HepG2 (cell line): ENCODE results near the gene ETS2. TPM values are rescaled to one million over a fixed set of nuclear protein-coding genes. Genes with fewer than 3 reads are reported as not detected.

ENCODE experiments used
- ATAC-seq: fragments of 200-7000 bp; cut with Tn5 transposase; 3 replicates; pipeline ENCODE4 v1.9.1; 2020; ENCODE audit warnings: mild to moderate bottlenecking, moderate library complexity
- BruUV-seq: library from RNA; stranded (reverse); fragments of 400-500 nt; replicated peaks from 2 replicates; lab custom pipeline; 2021; lab: Mats Ljungman, UMichigan
- CTCF ChIA-PET: fragments of 300-600 bp; formaldehyde crosslinking; extraction: SDS; loops from one replicate; lab custom pipeline; 2021; ENCODE audit warnings: low total read pairs, inconsistent platforms, low intra/inter-chr PET ratio; lab: Yijun Ruan, JAX
- POLR2A ChIA-PET: fragments of 350-600 bp; sonication (Branson Sonifier 250); formaldehyde crosslinking; loops from one replicate; lab custom pipeline; 2020; ENCODE audit warnings: antibody characterized with exemption, inconsistent platforms; lab: Yijun Ruan, JAX
- DNase-seq: peaks from one replicate; pipeline ENCODE4 v3.0.0-alpha.2; 2015; ENCODE audit warnings: low spot score
- FAIRE-seq: peaks from 3 replicates; lab custom pipeline; 2011; peaks lifted over from hg19 to GRCh38; lab: Jason Lieb, UNC
- H2AFZ ChIP-seq: one replicate; pipeline ENCODE4 v1.6.1; 2011; ENCODE audit warnings: low read length, inconsistent platforms
- H3K27ac ChIP-seq: fragments of 300-600 bp; 3 replicates; pipeline ENCODE4 v1.8.0; 2011; ENCODE audit warnings: mixed run types, mild to moderate bottlenecking, mixed read lengths, low read length, inconsistent platforms; ENCODE audit not compliant: insufficient read depth; ENCODE audit errors: extremely low read length
- H3K27me3 ChIP-seq, 2 experiments: fragments of 200-600 bp in 1 of 2; 2 replicates in 1 of 2; 3 replicates in 1 of 2; pipeline versions ENCODE4 v1.6.0 to v1.8.0; 2011; ENCODE audit warnings: low read length in 2 of 2, mild to moderate bottlenecking in 2 of 2, moderate library complexity in 2 of 2, inconsistent platforms in 1 of 2; ENCODE audit not compliant: insufficient read depth in 2 of 2, control insufficient read depth in 1 of 2
- H3K36me3 ChIP-seq, 2 experiments: fragments of 200-600 bp in 1 of 2; replicated peaks in 1 of 2; 2 replicates in 1 of 2; 3 replicates in 1 of 2; pipeline versions ENCODE4 v1.5.1 to v1.8.0; 2011; ENCODE audit warnings: low read length in 2 of 2, inconsistent platforms in 1 of 2; ENCODE audit not compliant: insufficient read depth in 2 of 2, control insufficient read depth in 1 of 2
- H3K4me1 ChIP-seq: 2 replicates; pipeline ENCODE4 v1.5.1; 2012; ENCODE audit warnings: low read length, inconsistent platforms; ENCODE audit not compliant: insufficient read depth
- H3K4me2 ChIP-seq: 2 replicates; pipeline ENCODE4 v1.6.0; 2011; ENCODE audit warnings: low read depth, low read length, inconsistent platforms
- H3K4me3 ChIP-seq, 3 experiments: fragments of 200-600 bp in 1 of 3; sonication (generic), shearing (Covaris generic) in 1 of 3; replicated peaks in 1 of 3; 2 replicates each; pipeline ENCODE4 v1.5.1; 2011 to 2016; ENCODE audit warnings: low read length in 3 of 3, inconsistent platforms in 2 of 3, low read depth in 2 of 3, mild to moderate bottlenecking in 2 of 3, control low read depth in 1 of 3, mixed read lengths in 1 of 3; ENCODE audit not compliant: insufficient read depth in 1 of 3
- H3K79me2 ChIP-seq: one replicate; pipeline ENCODE4 v1.6.1; 2011; ENCODE audit warnings: low read length, inconsistent platforms; ENCODE audit not compliant: insufficient read depth
- H3K9ac ChIP-seq: 2 replicates; pipeline ENCODE4 v1.6.0; 2011; ENCODE audit warnings: mild to moderate bottlenecking, low read depth, low read length, inconsistent platforms; ENCODE audit not compliant: insufficient read depth
- H3K9me3 ChIP-seq: 2 replicates; pipeline ENCODE4 v1.5.1; 2012; ENCODE audit warnings: mild to moderate bottlenecking, low read length
- H4K20me1 ChIP-seq: 2 replicates; pipeline ENCODE4 v1.6.0; 2011; ENCODE audit warnings: inconsistent platforms, mild to moderate bottlenecking, low read length, moderate library complexity; ENCODE audit not compliant: insufficient read depth
- ATF3 ChIP-seq: sonication (generic); formaldehyde crosslinking; IDR thresholded peaks from 2 replicates; pipeline ENCODE4 v1.4.0; 2020; ENCODE audit warnings: missing genetic modification reagents
- ATF7 ChIP-seq, 2 experiments: fragments of 450-650 bp in 1 of 2; sonication (generic) in 1 of 2; formaldehyde crosslinking in 1 of 2; IDR thresholded peaks; 2 replicates each; pipeline versions ENCODE4 v1.4.0 to v1.6.1; 2016 to 2020; ENCODE audit warnings: antibody characterized with exemption in 1 of 2, mild to moderate bottlenecking in 1 of 2, missing genetic modification reagents in 1 of 2
- CREM ChIP-seq, 2 experiments: sonication (generic) in 1 of 2; formaldehyde crosslinking in 1 of 2; IDR thresholded peaks; 2 replicates each; pipeline versions ENCODE4 v1.4.0 to v1.6.1; 2016 to 2020; ENCODE audit warnings: antibody characterized with exemption in 1 of 2, mild to moderate bottlenecking in 1 of 2, missing genetic modification reagents in 1 of 2
- KDM4B ChIP-seq: sonication (generic); formaldehyde crosslinking; IDR thresholded peaks from 2 replicates; pipeline ENCODE4 v1.4.0; 2020; ENCODE audit warnings: missing genetic modification reagents
- KLF11 ChIP-seq: IDR thresholded peaks from 2 replicates; pipeline ENCODE4 v1.6.1; 2016; ENCODE audit warnings: missing compliant biosample characterization
- KMT2A ChIP-seq: sonication (generic); formaldehyde crosslinking; IDR thresholded peaks from 2 replicates; pipeline ENCODE4 v1.4.0; 2020; ENCODE audit warnings: missing genetic modification reagents
- MED1 ChIP-seq: sonication (generic); formaldehyde crosslinking; IDR thresholded peaks from 2 replicates; pipeline ENCODE4 v1.4.0; 2020; ENCODE audit warnings: missing genetic modification reagents
- NFE2 ChIP-seq: sonication (generic); formaldehyde crosslinking; IDR thresholded peaks from 2 replicates; pipeline ENCODE4 v1.4.0; 2020; ENCODE audit warnings: missing genetic modification reagents
- NFKB2 ChIP-seq: sonication (generic); formaldehyde crosslinking; IDR thresholded peaks from 2 replicates; pipeline ENCODE4 v1.4.0; 2020; ENCODE audit warnings: missing genetic modification reagents, borderline replicate concordance
- POLR2AphosphoS5 ChIP-seq: IDR thresholded peaks from 2 replicates; pipeline ENCODE4 v1.6.1; 2012; ENCODE audit warnings: low read depth, low read length
- RBFOX2 ChIP-seq: fragments of 200-400 bp; formaldehyde crosslinking; IDR thresholded peaks from 2 replicates; pipeline ENCODE4 v1.6.1; 2017; ENCODE audit warnings: low read depth, mild to moderate bottlenecking, low read length
- RBM22 ChIP-seq: fragments of 200-400 bp; formaldehyde crosslinking; optimal IDR thresholded peaks from 2 replicates; pipeline ENCODE3; 2017; ENCODE audit warnings: mild to moderate bottlenecking, low read length, moderate library complexity
- TBX2 ChIP-seq: sonication (generic); formaldehyde crosslinking; IDR thresholded peaks from 2 replicates; pipeline ENCODE4 v1.5.0; 2020; ENCODE audit warnings: missing genetic modification reagents, mild to moderate bottlenecking, borderline replicate concordance
- ZBTB39 ChIP-seq: sonication (generic); formaldehyde crosslinking; IDR thresholded peaks from 2 replicates; pipeline ENCODE4 v1.5.0; 2020; ENCODE audit warnings: missing genetic modification reagents
- ZBTB44 ChIP-seq: sonication (generic); formaldehyde crosslinking; IDR thresholded peaks from 2 replicates; pipeline ENCODE4 v1.4.0; 2020; ENCODE audit warnings: missing genetic modification reagents
- ZMYM2 ChIP-seq: sonication (generic); formaldehyde crosslinking; IDR thresholded peaks from 2 replicates; pipeline ENCODE4 v1.8.0; 2022; ENCODE audit warnings: mild to moderate bottlenecking, missing genetic modification reagents
- ZNF124 ChIP-seq: sonication (generic); formaldehyde crosslinking; IDR thresholded peaks from 2 replicates; pipeline ENCODE4 v1.4.0; 2020; ENCODE audit warnings: missing genetic modification reagents
- ZNF333 ChIP-seq: sonication (generic); formaldehyde crosslinking; IDR thresholded peaks from 2 replicates; pipeline ENCODE4 v1.4.0; 2020; ENCODE audit warnings: mild to moderate bottlenecking, missing genetic modification reagents, borderline replicate concordance
- ZNF496 ChIP-seq: sonication (generic); formaldehyde crosslinking; IDR thresholded peaks from 2 replicates; pipeline ENCODE4 v1.8.1; 2023; ENCODE audit warnings: mild to moderate bottlenecking, moderate library complexity, missing genetic modification reagents; ENCODE audit not compliant: insufficient replicate concordance
- ZNF501 ChIP-seq: sonication (generic); formaldehyde crosslinking; IDR thresholded peaks from 2 replicates; pipeline ENCODE4 v1.5.1; 2020; ENCODE audit warnings: mild to moderate bottlenecking, moderate library complexity, missing genetic modification reagents
- ZNF674 ChIP-seq: sonication (generic); formaldehyde crosslinking; IDR thresholded peaks from 2 replicates; pipeline ENCODE4 v1.5.0; 2020; ENCODE audit warnings: low read depth, mild to moderate bottlenecking, missing genetic modification reagents
- WGBS: methylation state at CpG from one replicate; pipeline ENCODE4 v1.1.6; 2017; ENCODE audit warnings: low lambda C conversion rate; 5-methylcytosine and 5-hydroxymethylcytosine counted together
- in situ Hi-C: cut with HindIII; loops from 2 replicates; pipeline ENCODE4 v1.10.0; 2017; ENCODE audit warnings: low pct_unique_long_range_greater_than_20kb; ENCODE audit not compliant: extremely low pct_ligation_motif_present
- intact Hi-C: fragments of 100-400 bp; cut with micrococcal nuclease; formaldehyde crosslinking; loops from one replicate; pipeline ENCODE4 v1.10.0; 2022; ENCODE audit not compliant: unreplicated experiment
- polyA plus RNA-seq, 8 experiments: library from polyadenylated mRNA; depleted of rRNA in 3 of 8; stranded (reverse) in 7 of 8; unstranded in 1 of 8; fragments of >200 nt; fragmentation: Illumina TruSeq in 4 of 8; extraction: Trizol in 4 of 8; gene quantifications; 2 replicates each; pipeline versions ENCODE4 v1.2.1 to v1.2.3, GENCODE V29; 2011 to 2016; ENCODE audit warnings: low read depth in 4 of 8, missing spikeins in 1 of 8, mixed read lengths in 1 of 8; ENCODE audit not compliant: insufficient read depth in 1 of 8
- total RNA-seq, 5 experiments: library from RNA; depleted of rRNA; stranded (reverse); fragments of >200 nt; fragmentation: Illumina TruSeq; extraction: Trizol; gene quantifications; 2 replicates each; pipeline ENCODE4 v1.2.3, GENCODE V29; 2016; ENCODE audit warnings: low read depth in 1 of 5

The ETS2 gene
- total and polyA plus RNA-seq, 2 of the 13 experiments (the other 11 are each of a cell fraction or from before 2014, with no cell fraction given), result 24.6 to 64.4 TPM

- Histone ChIP-seq H3K9ac (no peak overlapping the region), H3K4me2 (no peak overlapping the region), H3K9me3 (peaks cover 14% of the 10 kb centered on the region), H3K27ac (peak overlapping the region; percentile 94), H3K36me3 (peaks cover 34 to 60% of the 10 kb centered on the region in 2 experiments), H3K27me3 (no peaks in the 10 kb centered on the region), H3K79me2 (no peaks in the 10 kb centered on the region), H3K4me3 (no peak overlapping the region), H4K20me1 (no peaks in the 10 kb centered on the region; the same call in 1 of the 2 replicates), H3K4me1 (peaks cover 73% of the 10 kb centered on the region), H2AFZ (no peak overlapping the region)
- intact Hi-C loops, result loop anchor here (5.0 kb wide), 2 partner anchors 35 to 315 kb away; no protein-coding TSS in a partner anchor
- WGBS, result 97% methylated on average over 7 of the region's 9 CpGs
- CTCF ChIA-PET, result no interaction called here
- ATAC-seq (peak; percentile 6; the same call in 2 of the 3 replicates), FAIRE-seq (no peak), DNase-seq (no peak)
- BruUV-seq, result no TSS peak
- in situ Hi-C loops, result no loop called here
- POLR2A ChIA-PET, result interaction anchor here (1.3 to 2.4 kb wide), 3 partner anchors 10 to 34 kb away, joined by 3 to 5 read pairs (median 5); no protein-coding TSS in a partner anchor
- TF ChIP-seq ZBTB39 (peak; percentile 35; the same call in 1 of the 2 replicates), ZMYM2 (CRISPR knock-in tag) (no peak), RBM22 (peak; percentile 52), ZNF496 (CRISPR knock-in tag) (no peak), ZNF333 (CRISPR knock-in tag) (no peak), POLR2AphosphoS5 (peak; percentile 15; the same call in 1 of the 2 replicates), KLF11 (CRISPR knock-in tag) (no peak), NFKB2 (CRISPR knock-in tag) (no peak), ATF7 (IDR thresholded peaks at IDR 0.05) (no peak), ATF7 (CRISPR knock-in tag; IDR thresholded peaks at IDR 0.05) (no peak), ZNF674 (no peak), MED1 (0 out of 2 replicates have a peak, but pooled peaks have one; percentile 0), ZBTB44 (CRISPR knock-in tag) (no peak), ATF3 (CRISPR knock-in tag) (no peak), KDM4B (CRISPR knock-in tag) (no peak), CREM (IDR thresholded peaks at IDR 0.05) (no peak), CREM (CRISPR knock-in tag; IDR thresholded peaks at IDR 0.05) (no peak), NFE2 (CRISPR knock-in tag) (no peak), ZNF501 (0 out of 2 replicates have a peak, but pooled peaks have one; percentile 10), KMT2A (CRISPR knock-in tag) (no peak), TBX2 (CRISPR knock-in tag) (no peak), RBFOX2 (0 out of 2 replicates have a peak, but pooled peaks have one; percentile 16), ZNF124 (CRISPR knock-in tag) (no peak)
Measured at GRCh38 chr21:38821959-38822682, 16.4 kb downstream of the ETS2 start.
